AG04450 (cell line): ENCODE data around the gene THAP4. TPM values are rescaled to one million over a fixed set of nuclear protein-coding genes. Genes with fewer than 3 reads are reported as not detected.

Experiments used
- CTCF ChIA-PET: fragments of 300-600, 350-600 bp; formaldehyde crosslinking; extraction: SDS; loops from one replicate; lab custom pipeline; 2022; ENCODE audit warnings: antibody characterized with exemption, inconsistent platforms; lab: Charles Lee
- POLR2A ChIA-PET: fragments of 350-600 bp; formaldehyde crosslinking; extraction: SDS; loops from one replicate; lab custom pipeline; 2021; ENCODE audit warnings: antibody characterized with exemption, inconsistent platforms; lab: Yijun Ruan, JAX
- DNase-seq: peaks from one replicate; pipeline ENCODE4 v3.0.0-alpha.2; 2011; ENCODE audit warnings: low read depth, low spot score
- H3K27ac ChIP-seq: one replicate; pipeline ENCODE4 v1.5.1; 2012; ENCODE audit warnings: low read depth, low read length, control low read depth
- H3K27me3 ChIP-seq: one replicate; pipeline ENCODE4 v1.6.0; 2012; ENCODE audit warnings: low read length; ENCODE audit not compliant: control insufficient read depth, insufficient read depth
- H3K4me3 ChIP-seq: 2 replicates; pipeline ENCODE4 v1.5.1; 2011; ENCODE audit warnings: mild to moderate bottlenecking, low read depth, low read length, control low read depth
- H3K9me3 ChIP-seq: 2 replicates; pipeline ENCODE4 v1.5.1; 2012; ENCODE audit warnings: low read length; ENCODE audit not compliant: control insufficient read depth, insufficient read depth
- polyA minus RNA-seq: library from RNA; depleted of rRNA, polyadenylated mRNA; stranded (reverse); fragments of >200 nt; gene quantifications from 2 replicates; pipeline ENCODE4 v1.2.3, GENCODE V29; 2011; rRNA and poly(A)+ RNA removed
- polyA plus RNA-seq: library from polyadenylated mRNA; depleted of rRNA; stranded (reverse); fragments of >200 nt; gene quantifications from 2 replicates; pipeline ENCODE4 v1.2.3, GENCODE V29; 2011; rRNA removed
- TF ChIP-seq, protein P1 (sequence below): IDR thresholded peaks from 2 replicates; pipeline ENCODE4 v1.5.1; 2011; ENCODE audit warnings: low read depth, low read length, control low read depth, inconsistent platforms

Gene THAP4, protein sequence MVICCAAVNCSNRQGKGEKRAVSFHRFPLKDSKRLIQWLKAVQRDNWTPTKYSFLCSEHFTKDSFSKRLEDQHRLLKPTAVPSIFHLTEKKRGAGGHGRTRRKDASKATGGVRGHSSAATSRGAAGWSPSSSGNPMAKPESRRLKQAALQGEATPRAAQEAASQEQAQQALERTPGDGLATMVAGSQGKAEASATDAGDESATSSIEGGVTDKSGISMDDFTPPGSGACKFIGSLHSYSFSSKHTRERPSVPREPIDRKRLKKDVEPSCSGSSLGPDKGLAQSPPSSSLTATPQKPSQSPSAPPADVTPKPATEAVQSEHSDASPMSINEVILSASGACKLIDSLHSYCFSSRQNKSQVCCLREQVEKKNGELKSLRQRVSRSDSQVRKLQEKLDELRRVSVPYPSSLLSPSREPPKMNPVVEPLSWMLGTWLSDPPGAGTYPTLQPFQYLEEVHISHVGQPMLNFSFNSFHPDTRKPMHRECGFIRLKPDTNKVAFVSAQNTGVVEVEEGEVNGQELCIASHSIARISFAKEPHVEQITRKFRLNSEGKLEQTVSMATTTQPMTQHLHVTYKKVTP
- 23.7 and 34.1 TPM in 2 replicates for polyA plus RNA-seq
- polyA minus RNA-seq: 31.1 and 47.8 TPM in 2 replicates

DNA sequence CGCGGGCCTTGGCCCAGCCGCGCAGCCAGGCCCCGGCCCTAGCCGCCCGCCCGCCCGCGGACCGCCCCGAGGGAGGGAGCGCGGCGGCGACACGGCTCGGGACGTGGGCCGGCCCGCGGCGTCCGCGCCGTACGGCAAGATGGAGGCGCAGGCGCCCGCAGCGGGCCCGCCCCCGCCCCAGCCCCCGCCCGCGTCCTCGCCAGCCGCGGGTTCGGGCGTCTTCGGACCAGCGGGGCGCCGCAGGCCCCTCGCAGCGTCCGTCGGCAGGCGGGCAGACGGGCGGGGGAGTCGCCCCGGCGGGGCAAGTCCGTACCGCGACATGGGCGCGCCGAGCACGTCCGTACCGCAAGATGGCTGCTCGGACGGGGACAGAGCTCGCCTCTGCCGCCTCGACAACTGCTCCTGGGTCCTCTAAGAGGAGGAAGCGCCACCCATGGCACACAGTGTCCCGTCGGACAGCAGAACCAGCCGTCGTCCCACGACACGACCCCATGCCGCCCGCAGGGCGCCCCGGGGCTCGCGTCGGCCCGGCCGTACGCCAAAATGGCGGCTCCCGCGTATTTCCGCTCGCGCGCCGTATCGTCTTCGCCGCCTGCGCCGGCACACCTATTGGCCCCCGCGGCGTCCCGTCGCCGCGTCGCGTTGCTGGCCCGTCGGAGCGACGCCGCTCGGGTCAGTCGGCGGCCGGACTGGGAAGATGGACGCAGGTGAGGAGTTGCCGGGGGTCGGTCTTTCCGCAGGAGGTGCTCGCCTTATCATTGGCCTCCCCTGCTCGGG lies at the start of gene THAP4, which contains the start of gene ATG4B:
Gene THAP4 (minus strand): TSS at position 141 of the 777 bp plus-strand sequence. CDS start 141 bp downstream, outside the sequence.
Gene ATG4B (plus strand): TSS at position 676 of the 777 bp plus-strand sequence. CDS start 22 bp downstream, at position 698.
- H3K9me3 ChIP-seq: peaks cover 5% of the 10 kb centered on the region; the same call in 1 of the 2 replicates
- CTCF ChIA-PET: interaction anchor here (1.5 kb wide), 1 partner anchor 22 kb away, joined by 5 read pairs; no protein-coding TSS in a partner anchor
- no peak for DNase-seq
- POLR2A ChIA-PET: interaction anchor here (0.6 to 1.6 kb wide), 6 partner anchors 13 to 380 kb away, joined by 3 to 5 read pairs (median 4); partner anchors contain the start of gene DTYMK
- H3K27me3 ChIP-seq: no peaks in the 10 kb centered on the region
- peak within 1 kb of the TSS; percentile 92 for H3K27ac ChIP-seq
- peak within 1 kb of the TSS; percentile 91 for H3K4me3 ChIP-seq
- TF ChIP-seq, protein P1, sequence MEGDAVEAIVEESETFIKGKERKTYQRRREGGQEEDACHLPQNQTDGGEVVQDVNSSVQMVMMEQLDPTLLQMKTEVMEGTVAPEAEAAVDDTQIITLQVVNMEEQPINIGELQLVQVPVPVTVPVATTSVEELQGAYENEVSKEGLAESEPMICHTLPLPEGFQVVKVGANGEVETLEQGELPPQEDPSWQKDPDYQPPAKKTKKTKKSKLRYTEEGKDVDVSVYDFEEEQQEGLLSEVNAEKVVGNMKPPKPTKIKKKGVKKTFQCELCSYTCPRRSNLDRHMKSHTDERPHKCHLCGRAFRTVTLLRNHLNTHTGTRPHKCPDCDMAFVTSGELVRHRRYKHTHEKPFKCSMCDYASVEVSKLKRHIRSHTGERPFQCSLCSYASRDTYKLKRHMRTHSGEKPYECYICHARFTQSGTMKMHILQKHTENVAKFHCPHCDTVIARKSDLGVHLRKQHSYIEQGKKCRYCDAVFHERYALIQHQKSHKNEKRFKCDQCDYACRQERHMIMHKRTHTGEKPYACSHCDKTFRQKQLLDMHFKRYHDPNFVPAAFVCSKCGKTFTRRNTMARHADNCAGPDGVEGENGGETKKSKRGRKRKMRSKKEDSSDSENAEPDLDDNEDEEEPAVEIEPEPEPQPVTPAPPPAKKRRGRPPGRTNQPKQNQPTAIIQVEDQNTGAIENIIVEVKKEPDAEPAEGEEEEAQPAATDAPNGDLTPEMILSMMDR: no peak

DNA sequence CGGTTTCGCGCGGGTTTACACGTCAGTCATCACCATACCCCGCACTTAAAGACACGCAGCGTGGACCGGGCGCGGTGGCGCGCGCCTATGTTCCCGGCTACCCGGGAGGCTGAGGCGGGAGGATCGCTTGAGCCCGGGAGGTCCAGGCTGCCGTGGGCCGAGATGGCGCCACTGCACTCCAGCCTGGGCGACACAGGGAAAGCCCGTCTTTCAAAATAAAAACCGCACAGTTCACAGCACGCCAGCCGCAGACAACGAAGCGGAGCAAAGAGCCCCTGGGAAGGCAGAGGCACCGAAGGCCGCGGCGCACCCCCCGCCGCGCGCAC lies 49.3 kb upstream of the THAP4 start:
- ChIA-PET POLR2A (interaction anchor here (0.7 to 4.0 kb wide), 10 partner anchors 8 to 371 kb away, joined by 3 to 41 read pairs (median 4); partner anchors contain the start of genes ATG4B, D2HGDH, HDLBP and ING5), CTCF (no interaction called here)
- no peaks in the 10 kb centered on the region; the same call in 1 of the 2 replicates for H3K9me3 ChIP-seq
- H3K27ac ChIP-seq: peak overlapping the region; percentile 52
- no peaks in the 10 kb centered on the region for H3K27me3 ChIP-seq
- no peak for DNase-seq
- TF ChIP-seq, protein P1: no peak
- H3K4me3 ChIP-seq: peak overlapping the region; percentile 79

DNA sequence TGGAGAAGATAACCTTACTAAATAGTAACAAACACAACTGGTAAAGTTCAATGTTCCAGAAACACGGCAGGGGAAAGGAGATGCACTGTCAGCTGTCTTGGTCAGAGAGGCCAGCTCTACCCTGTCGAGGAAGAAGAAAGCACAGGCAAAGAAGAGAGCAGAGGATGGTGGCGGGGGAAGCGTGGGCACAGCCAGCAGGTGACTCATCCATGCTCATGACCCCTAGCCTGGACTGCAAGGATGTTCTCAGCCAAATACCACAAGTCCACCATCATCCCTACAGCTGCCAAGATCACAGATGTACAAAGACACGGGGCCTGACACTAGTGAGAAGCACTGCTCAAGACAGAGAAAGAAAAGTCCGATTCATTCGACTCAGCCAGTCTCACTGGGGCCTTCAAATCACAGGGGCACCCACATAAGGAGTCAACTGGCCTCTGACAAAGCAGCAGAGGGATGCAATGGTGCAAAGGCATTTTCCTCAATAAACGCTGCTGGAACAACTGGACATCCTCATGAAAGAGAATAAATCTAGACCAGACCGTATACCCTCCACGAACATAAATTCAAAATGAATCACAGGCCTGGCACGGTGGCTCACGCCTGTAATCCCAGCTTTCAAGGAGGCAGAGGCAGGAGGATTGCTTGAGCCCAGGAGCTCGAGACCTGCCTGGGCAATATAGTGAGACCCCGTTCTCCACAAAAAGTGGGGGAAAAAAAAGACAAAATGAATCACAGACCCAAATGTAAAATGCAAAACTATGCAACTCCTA lies 44.1 kb upstream of the THAP4 start:
- peak overlapping the region; percentile 2; the same call in 1 of the 2 replicates for H3K4me3 ChIP-seq
- H3K27me3 ChIP-seq: no peaks in the 10 kb centered on the region
- CTCF ChIA-PET: interaction anchor here (1.2 kb wide), 1 partner anchor 16 kb away, joined by 3 read pairs; no protein-coding TSS in a partner anchor
- TF ChIP-seq, protein P1: no peak
- H3K27ac ChIP-seq: peak overlapping the region; percentile 94
- no peaks in the 10 kb centered on the region for H3K9me3 ChIP-seq
- POLR2A ChIA-PET: interaction anchor here (1.5 to 1.9 kb wide), 2 partner anchors 11 to 21 kb away, joined by 5 to 8 read pairs; partner anchors contain the start of gene ING5
- DNase-seq: peak; percentile 96

DNA sequence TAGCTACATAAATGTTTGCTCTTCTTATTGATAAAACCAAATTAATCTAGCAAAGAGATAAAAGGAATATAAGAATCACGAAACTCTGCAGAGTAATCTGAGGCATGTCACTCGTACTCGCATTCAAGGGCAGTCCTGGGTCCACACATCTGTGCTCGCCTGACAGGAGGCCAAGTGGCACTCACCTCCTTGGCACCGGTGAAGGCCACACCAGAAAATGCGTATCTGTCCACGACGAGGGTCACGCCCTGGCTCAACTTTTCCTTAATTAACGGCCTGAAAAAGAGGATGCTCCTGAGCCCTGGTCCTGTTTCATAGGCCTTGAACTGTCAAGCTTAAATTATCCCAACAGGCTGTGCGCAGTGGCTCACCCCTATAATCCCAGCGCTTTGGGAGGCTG lies 43.1 kb upstream of the THAP4 start:
- H3K27me3 ChIP-seq: no peaks in the 10 kb centered on the region
- H3K4me3 ChIP-seq: no peak overlapping the region
- POLR2A ChIA-PET: interaction anchor here (1.5 to 1.9 kb wide), 2 partner anchors 12 to 22 kb away, joined by 5 to 8 read pairs; partner anchors contain the start of gene ING5
- H3K27ac ChIP-seq: peak overlapping the region; percentile 94
- CTCF ChIA-PET: interaction anchor here (1.2 kb wide), 1 partner anchor 15 kb away, joined by 3 read pairs; no protein-coding TSS in a partner anchor
- H3K9me3 ChIP-seq: no peaks in the 10 kb centered on the region
- TF ChIP-seq, protein P1: no peak
- no peak for DNase-seq
